Measurements from ENCODE around the gene ACOT11. TPM values are rescaled to one million over a fixed set of nuclear protein-coding genes. Genes with fewer than 3 reads are reported as not detected.

The ACOT11 gene
- polyA plus RNA-seq, 1 donor (not counting 4 experiments of a cell fraction or from before 2014, with no cell fraction given), result 3.4 TPM

DNA sequence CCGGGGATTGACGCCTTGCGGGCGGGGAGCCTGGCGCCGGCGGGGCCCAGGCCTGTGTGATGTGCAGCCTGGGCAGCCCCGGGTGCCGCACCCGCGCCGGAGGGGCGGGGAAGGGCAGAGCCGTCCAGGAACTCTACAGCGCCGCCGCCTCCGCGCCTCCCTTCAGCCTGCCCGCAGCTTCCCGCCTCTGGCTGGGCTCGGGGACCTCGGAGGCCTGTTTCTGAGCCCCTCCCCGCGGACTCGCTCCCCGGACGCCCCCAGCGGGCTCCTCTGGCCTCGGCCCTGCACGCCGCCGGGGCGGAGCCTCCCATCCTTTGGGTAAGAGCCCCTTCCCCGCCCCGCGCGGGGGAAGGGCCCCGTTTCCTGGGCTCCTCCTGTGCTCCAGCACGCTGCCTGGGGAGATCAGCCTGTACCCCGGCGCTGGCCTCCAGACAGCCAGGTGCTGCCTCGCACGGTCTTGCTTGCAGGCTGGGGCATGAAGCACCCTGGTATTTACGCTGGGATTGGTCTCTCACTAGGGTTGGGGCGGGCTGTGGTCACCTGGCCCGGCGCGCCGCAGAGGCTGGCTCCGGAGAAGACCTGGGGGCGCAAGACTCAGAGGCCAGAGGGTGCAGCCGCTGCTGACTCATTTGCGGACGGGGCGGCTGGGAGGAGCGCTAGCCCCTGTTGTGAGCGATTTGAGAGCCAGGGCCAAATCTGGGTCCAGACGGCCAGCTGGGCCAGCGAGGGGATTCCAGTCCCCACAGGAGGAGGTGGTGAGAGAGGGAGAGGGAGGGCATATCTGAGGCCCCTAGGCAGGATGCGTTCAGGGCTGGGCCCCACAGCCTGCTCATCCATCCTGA lies 5.7 kb upstream of the ACOT11 start:
- FAIRE-seq, result peak; percentile 64
- no peaks in the 10 kb centered on the region for H3K9me1 ChIP-seq (ENCODE audit: control insufficient read depth, extremely low read depth, insufficient read depth, low read length)
- no peaks in the 10 kb centered on the region for H3K36me3 ChIP-seq (ENCODE audit: control insufficient read depth in 2 of 2, extremely low read depth in 1 of 2, insufficient read depth in 2 of 2, low read length in 2 of 2)
- dilution Hi-C loops (cut with MboI; ENCODE audit: extremely low pct_ligation_motif_present, low sequenced_read_pairs), result no loop called here
- no peaks in the 10 kb centered on the region for H3K27me3 ChIP-seq (ENCODE audit: control insufficient read depth, extremely low read depth, insufficient read depth, low read length)
- H3K4me2 ChIP-seq (ENCODE audit: control insufficient read depth, extremely low read depth, insufficient read depth, low read depth, low read length), result peak overlapping the region; percentile 57
- H3K27ac ChIP-seq (ENCODE audit: control insufficient read depth, insufficient read depth, low read length), result peak overlapping the region; percentile 89
- peak overlapping the region; percentile 85 for H3K9ac ChIP-seq (ENCODE audit: control insufficient read depth, extremely low read depth, insufficient read depth, low read length)
- H3K9me3 ChIP-seq (ENCODE audit: control insufficient read depth, low read depth, low read length), result no peaks in the 10 kb centered on the region
- peak overlapping the region; percentile 79 for H2AFZ ChIP-seq (ENCODE audit: control insufficient read depth, low read length)
- H3K79me2 ChIP-seq (ENCODE audit: control insufficient read depth, insufficient read depth, low read length), result no peaks in the 10 kb centered on the region
- peak overlapping the region; percentile 44 to 71 (median 67) for H3K4me3 ChIP-seq (ENCODE audit: control insufficient read depth in 2 of 3, extremely low read depth in 1 of 3, insufficient read depth in 2 of 3, low read depth in 1 of 3, low read length in 3 of 3)
- TF ChIP-seq, protein P1, sequence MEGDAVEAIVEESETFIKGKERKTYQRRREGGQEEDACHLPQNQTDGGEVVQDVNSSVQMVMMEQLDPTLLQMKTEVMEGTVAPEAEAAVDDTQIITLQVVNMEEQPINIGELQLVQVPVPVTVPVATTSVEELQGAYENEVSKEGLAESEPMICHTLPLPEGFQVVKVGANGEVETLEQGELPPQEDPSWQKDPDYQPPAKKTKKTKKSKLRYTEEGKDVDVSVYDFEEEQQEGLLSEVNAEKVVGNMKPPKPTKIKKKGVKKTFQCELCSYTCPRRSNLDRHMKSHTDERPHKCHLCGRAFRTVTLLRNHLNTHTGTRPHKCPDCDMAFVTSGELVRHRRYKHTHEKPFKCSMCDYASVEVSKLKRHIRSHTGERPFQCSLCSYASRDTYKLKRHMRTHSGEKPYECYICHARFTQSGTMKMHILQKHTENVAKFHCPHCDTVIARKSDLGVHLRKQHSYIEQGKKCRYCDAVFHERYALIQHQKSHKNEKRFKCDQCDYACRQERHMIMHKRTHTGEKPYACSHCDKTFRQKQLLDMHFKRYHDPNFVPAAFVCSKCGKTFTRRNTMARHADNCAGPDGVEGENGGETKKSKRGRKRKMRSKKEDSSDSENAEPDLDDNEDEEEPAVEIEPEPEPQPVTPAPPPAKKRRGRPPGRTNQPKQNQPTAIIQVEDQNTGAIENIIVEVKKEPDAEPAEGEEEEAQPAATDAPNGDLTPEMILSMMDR (optimal IDR thresholded peaks at IDR 0.05 in 1 of 3, IDR thresholded peaks at IDR 0.05 in 1 of 3, conservative IDR thresholded peaks at IDR 0.05 in 1 of 3; ENCODE audit: extremely low read depth in 1 of 3, insufficient read depth in 2 of 3, low read length in 3 of 3), result peak in 2 of 3 experiments; percentile 30 to 39
- no peak for TF ChIP-seq EZH2 (IDR thresholded peaks at IDR 0.05; ENCODE audit: low read length)
- no peaks in the 10 kb centered on the region for H4K20me1 ChIP-seq (ENCODE audit: control insufficient read depth, extremely low read depth, insufficient read depth, low read length)
- H3K4me1 ChIP-seq (ENCODE audit: control insufficient read depth, extremely low read depth, insufficient read depth, low read length), result peaks cover 24% of the 10 kb centered on the region
- DNase-seq (ENCODE audit: low read depth, low spot score), result peak; percentile 91

DNA sequence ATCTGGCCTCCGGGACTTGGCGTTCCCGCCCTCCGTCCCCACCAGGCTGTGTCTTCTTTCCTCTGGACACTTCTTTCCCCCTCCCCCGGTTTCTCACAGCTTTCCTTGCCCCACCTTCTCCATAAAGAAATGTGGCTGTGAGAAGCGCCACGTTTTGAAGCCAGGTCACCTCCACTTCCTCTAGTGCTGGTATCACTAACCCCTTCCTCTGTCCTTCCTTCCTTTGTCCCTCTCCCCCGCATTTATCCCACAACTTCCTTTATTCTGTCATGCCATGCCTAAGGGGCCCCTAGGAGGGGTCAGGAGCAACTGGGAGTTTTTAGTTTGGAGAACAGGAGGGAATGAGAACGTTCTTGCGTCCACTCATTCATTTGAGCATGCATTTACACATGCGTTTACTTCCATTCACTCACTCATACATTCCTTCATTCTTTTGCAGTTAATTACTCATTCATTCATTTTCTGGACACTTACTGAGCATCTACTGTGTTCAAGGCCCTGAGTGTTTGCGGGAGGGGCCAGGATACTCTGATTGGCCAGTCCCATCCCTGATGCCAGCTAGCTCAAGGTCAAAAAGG lies 5.0 kb upstream of the ACOT11 start:
- TF ChIP-seq, protein P1 (optimal IDR thresholded peaks at IDR 0.05 in 1 of 3, IDR thresholded peaks at IDR 0.05 in 1 of 3, conservative IDR thresholded peaks at IDR 0.05 in 1 of 3; ENCODE audit: extremely low read depth in 1 of 3, insufficient read depth in 2 of 3, low read length in 3 of 3), result no peak
- TF ChIP-seq EZH2 (IDR thresholded peaks at IDR 0.05; ENCODE audit: low read length), result no peak
- Histone ChIP-seq H3K27ac (ENCODE audit: control insufficient read depth, insufficient read depth, low read length) (peak overlapping the region; percentile 89), H3K27me3 (ENCODE audit: control insufficient read depth, extremely low read depth, insufficient read depth, low read length) (no peaks in the 10 kb centered on the region), H3K4me1 (ENCODE audit: control insufficient read depth, extremely low read depth, insufficient read depth, low read length) (peaks cover 24% of the 10 kb centered on the region), H3K9ac (ENCODE audit: control insufficient read depth, extremely low read depth, insufficient read depth, low read length) (peak overlapping the region; percentile 85), H3K9me1 (ENCODE audit: control insufficient read depth, extremely low read depth, insufficient read depth, low read length) (no peaks in the 10 kb centered on the region), H4K20me1 (ENCODE audit: control insufficient read depth, extremely low read depth, insufficient read depth, low read length) (no peaks in the 10 kb centered on the region), H2AFZ (ENCODE audit: control insufficient read depth, low read length) (peak overlapping the region; percentile 79), H3K9me3 (ENCODE audit: control insufficient read depth, low read depth, low read length) (no peaks in the 10 kb centered on the region), H3K79me2 (ENCODE audit: control insufficient read depth, insufficient read depth, low read length) (no peaks in the 10 kb centered on the region), H3K4me2 (ENCODE audit: control insufficient read depth, extremely low read depth, insufficient read depth, low read depth, low read length) (peak overlapping the region; percentile 57), H3K4me3 (ENCODE audit: control insufficient read depth in 2 of 3, extremely low read depth in 1 of 3, insufficient read depth in 2 of 3, low read depth in 1 of 3, low read length in 3 of 3) (peak overlapping the region; percentile 44 to 71 (median 67)), H3K36me3 (ENCODE audit: control insufficient read depth in 2 of 2, extremely low read depth in 1 of 2, insufficient read depth in 2 of 2, low read length in 2 of 2) (no peaks in the 10 kb centered on the region)
- dilution Hi-C loops (cut with MboI; ENCODE audit: extremely low pct_ligation_motif_present, low sequenced_read_pairs), result no loop called here
- DNase-seq (ENCODE audit: low read depth, low spot score) (peak; percentile 69), FAIRE-seq (peak; percentile 43)
